OCI-M1 (cell line): Measurements from ENCODE around the gene FRMD7.
"Not testable (repeated sequence)": the region's sequence is repeated elsewhere in the genome, so short reads cannot be mapped to it uniquely, and the experiment has no call there.

Source experiments
- DNase-seq: peaks from one replicate; lab custom pipeline; 2025; lab: John Stamatoyannopoulos, UW

Gene FRMD7

DNA sequence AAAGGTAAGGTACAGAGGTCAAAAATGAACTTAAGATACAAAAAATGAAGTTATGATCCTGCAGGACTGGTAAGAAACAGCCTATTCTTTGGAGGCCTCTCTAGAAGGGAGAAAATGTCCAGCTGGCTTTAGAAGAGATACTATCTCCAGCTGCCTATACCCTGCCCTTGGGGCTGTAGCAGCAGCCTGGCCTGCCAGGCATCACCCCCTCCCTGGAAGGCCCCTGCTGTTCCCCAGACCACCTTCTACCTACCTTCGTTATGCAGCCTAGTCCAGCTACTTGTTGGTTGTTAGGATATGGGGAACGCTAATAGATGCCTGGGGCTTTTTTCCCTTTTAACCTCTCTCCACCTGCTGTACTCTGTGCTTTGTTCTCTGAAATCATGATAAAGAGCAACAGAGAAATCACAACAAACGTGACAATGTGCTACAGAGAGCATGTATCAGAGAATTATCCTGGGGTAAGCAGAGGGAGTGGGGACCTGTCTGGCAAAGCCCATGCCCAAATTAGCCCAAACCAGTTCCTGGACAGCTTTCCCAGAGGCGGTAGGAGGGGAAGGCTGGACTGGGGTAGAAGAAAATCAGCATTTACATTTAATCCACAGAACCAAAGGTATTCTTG lies 34.5 kb downstream of the FRMD7 start:
- DNase-seq: no peak

- peak; percentile 79 for DNase-seq
These were observed 35.3 kb downstream of the FRMD7 start for GRCh38 chrX:132092439-132093065.

- DNase-seq: no peak
These were observed 37.2 kb downstream of the FRMD7 start for GRCh38 chrX:132090403-132091159.

- DNase-seq: no peak
These were observed 39.0 kb downstream of the FRMD7 start for GRCh38 chrX:132088864-132089263.

DNA sequence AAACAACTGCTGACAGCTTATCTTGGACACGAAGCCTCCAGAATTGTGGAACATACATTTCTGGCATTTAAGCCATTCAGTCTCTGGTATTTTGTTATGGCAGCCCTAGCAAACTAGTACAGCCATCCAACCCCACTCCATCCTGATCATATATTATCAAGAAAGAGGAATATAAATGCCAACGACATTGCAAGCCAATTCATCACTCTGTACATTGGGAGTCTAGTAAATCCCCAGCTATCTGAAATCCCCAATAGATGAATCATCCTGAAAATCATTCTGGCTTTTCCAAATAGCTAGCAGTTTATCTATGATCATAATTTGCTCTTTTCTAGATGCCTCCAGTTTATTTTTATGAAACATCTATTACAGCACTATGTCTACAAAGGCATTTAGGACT lies 41.1 kb downstream of the FRMD7 start:
- no peak for DNase-seq

DNA sequence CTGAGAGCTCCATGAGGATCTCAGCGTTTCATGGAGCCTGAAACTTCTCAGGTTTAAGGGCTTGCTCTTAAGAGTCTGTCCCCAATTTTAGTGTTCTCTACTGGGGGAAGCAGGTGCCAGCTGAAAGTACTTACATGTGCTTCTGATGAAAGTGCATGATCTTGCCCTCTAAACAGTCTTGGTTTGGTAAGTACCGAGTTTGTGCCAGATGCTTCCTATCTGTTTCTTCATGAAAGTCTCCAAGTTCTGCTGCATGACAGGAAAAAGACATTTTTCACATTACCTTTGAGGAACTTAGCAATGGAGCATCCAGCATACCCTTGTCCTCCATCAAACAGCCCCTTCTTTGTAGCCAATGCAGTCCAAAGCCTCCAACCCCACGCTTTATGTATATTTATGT lies 42.0 kb downstream of the FRMD7 start:
- DNase-seq: no peak

- DNase-seq: no peak
These were observed 49.9 kb downstream of the FRMD7 start for GRCh38 chrX:132077912-132078311.

GRCh38 chrX:132077414-132077813 lies 50.4 kb downstream of the FRMD7 start:
- DNase-seq: no peak

- DNase-seq: peak; percentile 26
These were observed 56.6 kb downstream of the FRMD7 start for GRCh38 chrX:132071254-132071653.

DNA sequence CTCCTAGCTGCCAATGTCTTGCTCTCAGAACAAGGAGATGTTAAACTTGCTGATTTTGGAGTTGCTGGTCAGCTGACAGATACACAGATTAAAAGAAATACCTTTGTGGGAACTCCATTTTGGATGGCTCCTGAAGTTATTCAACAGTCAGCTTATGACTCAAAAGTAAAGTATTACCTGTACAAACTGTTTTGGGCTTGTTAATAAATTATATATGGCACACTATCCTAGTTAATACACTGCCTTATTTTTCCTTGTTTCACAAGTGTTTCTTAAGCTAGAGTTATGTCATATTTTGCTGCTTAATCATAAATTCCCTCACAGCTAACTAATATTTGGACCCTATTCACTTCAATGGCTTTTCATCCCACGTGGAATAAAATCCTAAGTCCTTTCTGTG lies 59.4 kb downstream of the FRMD7 start:
- no peak for DNase-seq

DNA sequence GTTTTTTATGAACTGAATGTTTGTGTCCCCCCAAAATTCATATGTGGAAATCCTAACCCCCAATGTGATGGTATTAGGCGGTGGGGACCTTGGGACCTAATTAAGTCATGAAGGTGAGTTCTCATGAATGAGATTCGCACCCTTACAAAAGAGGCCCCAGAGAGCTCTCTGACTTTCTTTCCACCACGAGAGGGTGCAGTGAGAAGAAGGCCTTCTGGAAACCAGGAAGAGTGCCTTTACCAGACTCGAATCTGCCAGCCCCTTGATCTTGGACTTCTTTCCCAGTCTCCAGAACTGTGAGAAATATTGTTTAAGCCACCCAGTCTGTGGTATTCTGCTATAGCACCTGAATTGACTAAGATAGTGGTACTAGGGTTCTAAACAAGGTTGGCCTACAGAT lies 64.0 kb downstream of the FRMD7 start:
- DNase-seq: no peak

GRCh38 chrX:132063334-132063733 lies 64.5 kb downstream of the FRMD7 start:
- no peak for DNase-seq

DNA sequence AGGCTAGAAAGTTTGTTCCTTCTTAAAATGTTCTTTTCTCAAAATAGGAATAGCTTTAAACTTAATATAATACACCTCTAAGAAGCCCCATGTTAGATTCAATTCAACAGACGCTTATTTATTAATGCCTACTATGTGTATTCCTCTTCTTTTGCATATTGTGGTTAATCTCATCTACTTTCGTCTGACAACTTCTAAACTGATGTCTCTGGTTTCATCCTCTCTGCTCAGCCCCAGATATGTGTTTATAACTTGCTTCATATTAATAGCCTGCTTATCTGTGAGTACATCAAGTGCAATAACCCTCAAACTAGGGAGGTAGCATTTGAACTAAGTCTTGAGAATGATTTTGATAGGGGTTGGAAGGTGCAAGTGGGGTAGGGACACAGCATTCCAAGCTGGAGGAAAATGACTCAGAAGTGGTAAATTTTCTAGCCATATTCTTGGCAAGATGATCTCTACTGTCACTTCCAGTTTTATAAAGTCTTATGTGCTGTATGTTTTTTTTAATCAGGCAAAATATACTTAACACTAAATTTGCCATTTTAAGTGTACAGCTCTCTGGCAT lies 67.8 kb downstream of the FRMD7 start:
- DNase-seq: no peak

DNA sequence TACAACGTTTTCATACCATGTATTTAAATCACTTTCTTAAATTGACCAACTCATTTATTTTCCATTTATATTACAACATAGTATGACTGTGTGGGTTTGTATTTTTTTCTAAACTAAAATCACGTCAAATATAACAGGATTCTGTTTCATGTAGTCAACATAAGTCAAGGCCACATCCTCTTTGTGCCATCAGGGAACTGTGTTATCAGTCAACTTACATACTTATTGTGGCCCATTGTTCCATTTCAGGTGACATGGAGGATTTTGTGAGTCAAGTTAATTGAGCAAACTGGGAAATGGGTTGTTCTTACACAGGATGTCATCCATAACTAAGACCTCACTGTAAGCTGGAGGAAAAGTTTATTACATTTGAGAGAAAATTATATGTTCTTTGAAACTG lies 68.8 kb downstream of the FRMD7 start:
- DNase-seq: peak; percentile 16

- no peak for DNase-seq
These were observed 69.8 kb downstream of the FRMD7 start for GRCh38 chrX:132058050-132058449.

GRCh38 chrX:132051778-132052177 lies 76.0 kb downstream of the FRMD7 start:
- not testable (repeated sequence) for DNase-seq

DNA sequence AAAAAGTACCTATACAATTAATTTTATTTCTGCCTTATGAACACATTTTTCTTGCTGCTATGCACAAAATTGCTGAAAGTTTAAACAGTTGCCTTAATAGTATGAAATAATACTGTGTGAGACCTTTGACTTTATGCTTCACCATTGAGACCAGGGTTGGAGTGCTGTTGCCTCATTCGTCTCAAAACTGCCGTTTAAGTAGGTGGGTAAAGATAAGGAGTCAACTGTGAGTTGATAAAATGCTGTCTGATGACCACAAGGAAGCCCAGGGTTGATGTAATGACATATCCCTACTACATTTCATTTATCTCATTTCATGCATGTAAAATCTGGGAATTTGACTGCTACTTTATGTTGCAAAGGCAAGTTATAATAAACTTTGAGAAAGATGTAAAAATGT lies 81.3 kb downstream of the FRMD7 start:
- peak; percentile 85 for DNase-seq

- no peak for DNase-seq
These were observed 82.4 kb downstream of the FRMD7 start for GRCh38 chrX:132045456-132045855.

GRCh38 chrX:132044953-132045352 lies 82.9 kb downstream of the FRMD7 start:
- DNase-seq: peak; percentile 85

GRCh38 chrX:132043977-132044376 lies 83.8 kb downstream of the FRMD7 start:
- DNase-seq: peak; percentile 37

DNA sequence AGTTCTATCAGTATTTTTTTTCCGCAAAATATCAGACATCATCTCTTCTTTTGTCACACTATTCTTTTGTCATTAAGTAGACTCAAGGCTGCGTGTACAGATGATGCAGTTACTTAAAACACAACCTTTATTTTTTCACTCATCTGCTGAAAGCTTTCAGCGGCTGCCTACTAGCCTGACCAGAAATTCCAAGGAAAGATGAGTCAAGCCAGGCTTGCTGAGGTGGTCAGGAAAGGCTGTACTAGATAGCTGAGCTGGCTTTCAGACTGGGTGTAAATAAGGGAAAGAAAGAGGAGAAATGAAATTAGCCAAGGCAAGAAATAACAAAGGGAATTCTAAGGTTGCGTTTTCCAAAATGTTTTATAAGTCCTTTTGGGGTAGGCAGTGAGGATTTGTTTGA lies 86.8 kb downstream of the FRMD7 start:
- no peak for DNase-seq

GRCh38 chrX:132040066-132040465 lies 87.8 kb downstream of the FRMD7 start:
- DNase-seq: no peak

DNA sequence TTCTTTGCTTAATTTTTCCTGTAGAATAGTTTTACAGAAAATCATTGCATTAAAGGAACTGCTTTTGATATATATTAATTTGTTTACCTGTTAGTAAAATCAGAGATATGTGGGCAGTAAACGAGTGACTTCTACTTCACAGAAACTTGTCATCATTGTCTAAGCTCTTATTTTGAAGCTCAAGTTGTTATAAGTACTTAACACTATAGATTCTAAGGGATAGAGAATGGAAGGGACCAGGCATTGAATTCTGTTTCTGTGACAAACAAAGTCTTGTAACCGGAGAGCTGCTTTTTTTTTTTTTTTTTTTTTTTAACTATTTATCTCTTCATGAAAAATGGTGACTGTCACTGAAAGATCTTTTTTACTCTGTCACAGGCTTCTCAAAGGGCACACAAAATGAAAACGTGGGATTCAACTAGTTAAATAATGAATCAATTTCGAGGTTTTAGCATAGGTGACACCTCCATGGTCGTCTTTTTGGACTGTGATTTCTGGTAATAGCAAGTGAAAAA lies 90.3 kb downstream of the FRMD7 start:
- no peak for DNase-seq
